ENCODE data around the gene MICU1.

GRCh38 chr10:72464438-72464837 lies 161.4 kb downstream of the MICU1 start:
- TF ChIP-seq CTCF (IDR thresholded peaks at IDR 0.05), result no peak
- no peak for TF ChIP-seq EZH2 (IDR thresholded peaks at IDR 0.05)

Data from neural progenitor cell (in vitro differentiated cells).